Measurements from ENCODE around the gene SHMT2.
A peak's percentile ranks its signal among the peaks of the same experiment; 100 is the strongest.

Gene SHMT2

DNA sequence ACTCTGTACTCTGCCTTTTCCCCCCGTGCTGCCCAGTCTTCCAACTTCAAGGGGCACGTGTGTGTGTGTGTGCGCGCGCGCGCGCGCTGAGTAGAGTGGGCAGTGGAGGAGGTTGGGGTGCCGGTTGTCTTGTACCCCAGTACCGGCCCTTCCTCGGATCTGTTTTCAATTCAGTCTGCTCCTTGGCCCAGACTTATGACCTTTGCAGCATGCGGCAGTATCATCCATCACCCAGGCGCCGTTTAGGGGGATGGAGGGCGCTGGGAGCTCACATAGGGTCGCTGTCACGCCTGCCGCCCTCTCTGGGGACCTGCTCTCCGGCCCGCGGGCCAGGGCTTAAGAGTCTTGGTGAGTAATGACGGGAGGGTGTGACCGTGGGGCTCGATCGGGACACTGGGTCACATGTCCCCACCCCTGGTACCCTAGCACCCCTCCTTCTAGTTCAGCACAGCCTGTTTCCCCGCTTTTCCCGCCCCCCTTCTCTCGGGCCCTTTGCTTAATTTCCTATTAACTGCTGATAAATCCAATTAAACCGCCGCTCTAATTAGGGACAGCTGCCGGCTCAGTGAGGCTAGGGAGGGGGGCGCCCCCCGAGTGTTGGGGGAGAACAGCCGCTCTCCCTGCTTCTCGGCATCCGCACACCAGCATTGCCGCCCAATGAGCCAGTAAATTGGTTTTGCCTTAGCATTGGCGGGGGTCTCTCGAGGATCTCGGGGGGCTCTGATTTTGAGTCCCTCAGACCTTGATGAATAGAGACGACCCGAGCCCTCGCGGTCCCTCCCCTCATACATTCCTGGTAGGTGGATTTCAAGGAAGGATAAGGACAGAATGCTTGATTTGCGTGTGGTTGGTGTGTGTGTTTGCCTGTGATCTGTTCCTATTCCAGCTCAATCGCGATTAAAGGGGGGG is 12.1 kb downstream of the SHMT2 start:
- DNase-seq = no peak

DNA sequence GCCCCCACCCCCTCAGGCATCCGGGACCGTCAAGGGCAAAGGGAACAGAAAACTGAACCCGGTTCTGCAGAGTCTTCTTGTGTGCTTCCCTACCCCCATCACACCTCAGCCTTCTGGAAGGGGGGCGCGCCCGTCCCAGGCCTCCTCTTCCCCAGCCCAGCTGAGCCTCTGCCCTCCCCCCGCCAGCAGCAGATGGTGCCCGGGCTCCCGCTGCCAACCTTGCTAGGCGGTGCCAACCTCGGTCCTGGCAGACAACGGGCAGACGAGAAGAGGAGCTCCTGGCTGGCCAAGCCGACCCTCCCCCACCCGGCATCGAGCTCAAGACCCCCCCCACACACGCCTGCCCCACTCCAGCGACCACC is 12.8 kb downstream of the SHMT2 start:
- no peak for DNase-seq

DNA sequence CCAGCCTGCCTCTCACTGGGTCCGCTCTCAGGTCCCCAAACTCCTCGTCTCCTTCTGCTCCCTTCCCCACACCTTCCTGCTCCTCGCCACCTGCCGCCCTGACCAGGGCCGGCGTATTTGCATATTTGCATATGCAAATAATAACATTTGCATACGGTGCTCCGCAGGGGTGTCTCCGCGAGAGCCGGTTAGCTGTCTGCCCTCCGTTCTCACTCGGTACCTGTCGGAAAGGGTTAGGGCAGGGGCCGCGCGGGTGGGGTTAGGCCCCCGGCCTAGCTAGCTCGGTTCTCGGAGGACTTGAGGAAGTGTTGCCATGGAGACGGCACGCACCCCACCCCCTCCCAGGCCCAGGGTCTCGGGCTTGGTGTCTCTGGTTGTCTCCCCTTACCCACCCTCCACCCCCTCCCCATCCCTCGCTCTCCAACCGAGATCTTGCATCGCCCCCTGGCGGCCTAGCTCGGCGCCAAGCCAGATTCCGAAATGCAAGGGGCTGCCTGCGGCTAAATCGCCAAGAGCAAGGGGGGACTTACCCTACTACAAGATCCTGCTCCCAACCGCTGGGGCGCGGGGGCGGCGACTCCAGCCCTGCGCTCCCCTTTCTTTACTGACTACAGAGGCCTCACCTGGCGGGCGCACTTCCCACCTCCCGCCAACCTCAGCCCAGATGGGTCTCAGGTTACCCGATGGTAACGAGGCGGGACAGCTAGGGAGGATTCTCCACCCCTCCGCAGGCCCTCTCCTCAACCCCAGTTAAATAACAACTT is 13.4 kb downstream of the SHMT2 start:
- peak; percentile 94 for DNase-seq

DNA sequence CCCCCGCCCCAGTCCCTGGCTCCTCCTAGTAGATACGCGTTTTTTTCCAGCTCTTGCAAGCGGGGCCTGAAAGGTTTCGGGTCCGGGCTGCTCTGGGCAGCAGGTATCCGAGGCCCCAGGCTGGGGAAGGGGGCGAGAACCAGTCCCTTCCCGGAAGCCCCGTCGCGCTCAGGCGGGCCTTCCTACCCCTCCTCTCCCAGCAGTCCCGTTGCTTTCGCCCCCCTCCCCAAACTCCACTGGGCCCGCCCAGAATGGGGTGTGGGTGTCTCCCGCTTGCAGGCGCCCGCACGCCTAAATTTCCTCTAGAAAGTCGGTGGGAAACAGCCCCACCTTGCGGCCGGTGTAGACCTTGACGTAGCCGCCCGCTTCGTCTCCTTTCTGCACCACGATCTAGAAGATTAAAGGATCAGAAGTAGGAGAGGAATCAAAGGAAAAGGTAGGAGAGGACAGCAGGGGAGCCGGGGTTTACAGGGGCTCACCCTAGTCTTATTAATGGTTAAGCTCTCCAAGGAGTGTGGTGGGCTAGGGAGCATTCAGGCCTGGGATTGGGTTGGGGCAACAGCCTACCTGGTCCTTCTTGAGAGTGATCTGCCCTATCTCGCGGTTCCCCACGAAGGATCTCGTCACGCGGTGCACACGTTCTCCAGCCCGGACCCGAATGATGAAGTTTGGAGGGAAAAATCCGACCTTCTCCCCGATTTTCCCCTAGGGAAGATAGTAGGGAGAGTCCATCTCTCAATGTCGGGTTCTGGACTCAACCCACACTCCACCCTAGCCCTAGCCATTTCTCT is 14.2 kb downstream of the SHMT2 start:
- DNase-seq = peak; percentile 95

DNA sequence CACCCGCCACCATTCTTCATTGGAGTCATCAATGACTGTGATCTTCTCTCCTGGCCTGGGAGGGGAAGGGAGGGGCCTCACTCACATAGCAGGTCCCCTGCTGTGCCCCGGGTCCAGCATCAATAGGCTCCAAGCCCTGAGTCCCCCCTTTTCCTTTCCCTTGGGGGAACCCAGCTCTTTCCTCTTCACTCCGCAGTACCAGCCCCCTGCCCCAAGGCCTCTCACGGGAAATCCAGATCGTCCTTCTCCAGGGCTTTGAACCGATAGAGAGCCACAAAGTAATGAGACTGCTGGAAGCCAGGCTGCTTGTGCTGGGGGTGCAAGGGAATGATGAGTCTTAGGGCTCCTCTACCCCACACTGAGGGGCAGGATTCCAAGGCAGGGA is 14.8 kb downstream of the SHMT2 start:
- no peak for DNase-seq

DNA sequence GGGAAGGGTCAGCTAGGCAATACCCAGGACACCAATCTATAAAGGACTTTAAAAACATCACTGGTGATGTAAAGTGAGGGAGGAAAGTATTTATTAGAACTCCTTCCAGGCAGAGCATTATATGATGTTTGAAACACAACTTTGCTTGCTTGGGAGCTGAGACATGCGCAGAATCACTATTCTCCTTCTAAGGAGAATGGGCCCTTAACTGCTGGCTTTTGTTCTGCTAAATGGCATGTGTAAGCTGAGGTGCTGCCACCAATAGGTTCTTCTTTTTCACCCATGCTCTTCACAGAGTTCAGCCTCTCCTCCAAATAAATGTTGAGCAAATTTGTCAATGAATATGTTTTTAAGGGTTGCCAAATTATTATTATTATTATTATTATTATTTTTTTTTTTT is 17.5 kb downstream of the SHMT2 start:
- no peak for DNase-seq

DNA sequence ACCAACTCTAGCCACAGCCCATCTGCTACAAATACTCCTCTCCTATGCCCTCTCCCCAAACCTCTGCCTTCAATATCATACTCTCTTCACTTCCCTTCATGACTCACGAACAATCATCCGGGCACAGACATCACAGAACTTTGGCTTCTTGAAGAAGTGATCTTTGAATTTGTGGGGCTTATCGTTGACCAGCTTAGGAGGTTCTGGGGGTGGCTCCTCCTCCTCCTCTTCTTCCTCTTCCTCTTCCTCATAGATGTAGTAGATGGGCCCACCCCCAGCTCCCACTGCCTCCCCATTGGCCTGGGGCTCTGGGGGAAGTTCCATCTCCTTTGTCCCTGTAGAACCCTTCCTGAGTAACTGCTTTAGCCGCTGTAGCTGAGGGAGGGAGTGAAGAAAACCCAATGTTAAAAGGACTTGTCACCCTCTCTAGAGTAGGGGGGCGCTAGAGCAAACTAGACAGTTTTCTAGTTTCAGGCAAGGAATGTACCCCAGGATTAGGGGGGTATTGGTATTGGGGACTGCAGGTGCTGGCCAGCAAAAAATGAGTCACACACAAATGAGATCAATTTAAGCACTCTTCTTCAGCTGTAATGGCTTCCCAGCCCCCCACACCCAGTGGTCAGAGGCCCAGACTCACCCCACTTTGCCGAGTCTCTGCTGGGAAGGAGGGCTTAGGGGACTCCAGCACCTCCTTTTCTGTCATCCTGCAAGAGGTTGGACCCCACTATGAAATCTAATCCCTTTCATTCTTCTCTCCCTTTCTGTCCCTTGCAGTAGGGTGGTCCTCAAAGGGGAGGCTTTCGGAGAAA is 19.6 kb downstream of the SHMT2 start:
- no peak for DNase-seq

DNA sequence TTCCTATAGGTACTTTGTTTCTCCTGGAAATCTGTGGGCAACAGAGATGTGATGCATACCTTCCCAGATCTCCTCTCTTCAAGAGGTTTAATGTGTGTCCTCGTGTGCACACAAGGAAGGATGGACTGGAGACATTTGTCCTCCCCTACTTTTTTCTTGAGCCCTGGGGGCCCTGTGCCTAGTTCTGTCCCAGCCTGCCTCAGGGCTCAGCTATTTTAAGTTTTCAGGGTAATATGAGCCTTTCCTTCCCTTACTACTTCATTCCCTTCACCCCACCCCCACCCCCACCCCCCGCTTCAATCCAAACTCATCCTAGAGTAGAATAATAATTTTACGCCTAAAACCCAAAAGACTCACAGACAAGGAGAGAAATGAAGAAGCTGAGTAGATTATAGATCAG is 21.0 kb downstream of the SHMT2 start:
- no peak for DNase-seq

DNA sequence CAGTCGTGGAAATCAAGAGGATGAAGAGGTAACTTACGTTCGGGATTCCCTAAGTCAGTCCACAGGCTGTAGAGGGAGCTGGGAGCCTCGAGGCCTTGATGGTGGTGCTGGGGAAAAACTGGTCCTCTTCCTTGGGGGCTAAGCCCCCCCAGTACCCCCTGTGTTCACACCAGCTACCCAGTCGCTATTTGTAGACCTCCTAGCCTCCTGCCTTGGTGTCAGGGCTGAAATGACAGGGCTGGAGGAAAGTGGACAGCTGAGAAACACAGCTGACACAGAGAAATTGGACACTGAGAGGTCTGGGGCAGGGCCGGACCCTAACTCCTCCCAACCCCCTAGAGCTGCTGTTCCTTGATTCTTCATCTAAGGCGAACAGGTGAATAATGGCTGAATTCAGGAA is 21.4 kb downstream of the SHMT2 start, which contains the start of gene STAC3:
TSS of gene STAC3 (minus strand) at position 232 of the 400 bp plus-strand sequence. CDS start 1,551 bp downstream, outside the sequence.
- no peak for DNase-seq

DNA sequence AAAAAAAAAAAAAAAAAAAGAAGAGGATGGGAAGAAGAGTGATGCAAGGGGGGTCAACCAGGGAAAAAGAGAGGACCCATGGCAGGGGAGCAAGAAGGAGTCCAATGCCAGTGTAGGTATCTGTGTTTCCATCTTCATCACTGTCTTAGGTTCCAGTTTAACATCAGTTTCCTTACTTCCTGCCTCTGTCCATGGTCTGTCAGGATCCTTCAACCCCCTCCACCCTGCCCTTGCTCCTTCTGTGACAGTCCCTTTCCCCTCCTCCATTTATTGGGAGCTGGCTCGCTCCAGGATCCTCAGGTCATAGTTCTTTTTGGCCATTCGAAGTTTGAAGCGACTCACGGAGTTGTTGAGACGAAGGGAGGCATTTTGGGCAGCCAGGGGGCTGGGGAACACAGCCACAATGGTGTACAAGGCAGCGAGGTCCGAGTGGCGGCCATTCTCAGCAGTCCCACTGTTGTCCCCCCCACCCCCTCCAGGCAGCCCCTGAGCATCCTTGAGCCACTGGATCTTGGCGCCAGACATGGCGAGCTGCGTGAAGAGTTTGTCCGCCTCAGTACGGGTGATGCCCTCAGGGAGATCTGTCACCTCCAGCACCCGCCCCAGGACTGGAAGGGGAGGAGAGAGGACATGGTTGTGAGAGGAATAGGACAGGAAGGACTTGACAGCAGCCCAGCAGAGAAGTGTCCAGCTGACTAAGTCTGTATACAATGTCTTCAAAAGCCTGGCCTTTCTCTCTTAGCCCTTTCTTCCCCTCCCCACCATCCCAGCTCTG is 25.2 kb downstream of the SHMT2 start:
- DNase-seq = no peak

DNA sequence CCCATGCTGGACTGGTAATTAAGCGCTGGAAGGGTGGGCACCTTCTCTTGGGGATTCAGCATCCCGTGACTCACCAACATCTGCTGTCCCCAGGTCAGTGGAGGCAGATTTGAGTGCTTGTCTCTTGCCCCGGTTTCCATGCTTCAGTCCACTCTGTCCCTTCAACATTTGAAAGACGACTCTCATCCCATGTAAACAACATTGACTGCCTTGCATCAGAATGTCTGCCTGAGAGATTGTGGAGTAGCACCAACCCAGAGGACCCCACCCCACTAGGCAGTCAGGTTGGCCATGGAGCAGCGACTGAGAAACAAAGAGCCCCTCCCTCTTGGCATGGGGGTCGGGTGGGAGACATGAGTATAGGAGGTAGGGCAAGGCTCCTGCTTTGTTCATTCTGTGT is 26.4 kb downstream of the SHMT2 start:
- DNase-seq = no peak

DNA sequence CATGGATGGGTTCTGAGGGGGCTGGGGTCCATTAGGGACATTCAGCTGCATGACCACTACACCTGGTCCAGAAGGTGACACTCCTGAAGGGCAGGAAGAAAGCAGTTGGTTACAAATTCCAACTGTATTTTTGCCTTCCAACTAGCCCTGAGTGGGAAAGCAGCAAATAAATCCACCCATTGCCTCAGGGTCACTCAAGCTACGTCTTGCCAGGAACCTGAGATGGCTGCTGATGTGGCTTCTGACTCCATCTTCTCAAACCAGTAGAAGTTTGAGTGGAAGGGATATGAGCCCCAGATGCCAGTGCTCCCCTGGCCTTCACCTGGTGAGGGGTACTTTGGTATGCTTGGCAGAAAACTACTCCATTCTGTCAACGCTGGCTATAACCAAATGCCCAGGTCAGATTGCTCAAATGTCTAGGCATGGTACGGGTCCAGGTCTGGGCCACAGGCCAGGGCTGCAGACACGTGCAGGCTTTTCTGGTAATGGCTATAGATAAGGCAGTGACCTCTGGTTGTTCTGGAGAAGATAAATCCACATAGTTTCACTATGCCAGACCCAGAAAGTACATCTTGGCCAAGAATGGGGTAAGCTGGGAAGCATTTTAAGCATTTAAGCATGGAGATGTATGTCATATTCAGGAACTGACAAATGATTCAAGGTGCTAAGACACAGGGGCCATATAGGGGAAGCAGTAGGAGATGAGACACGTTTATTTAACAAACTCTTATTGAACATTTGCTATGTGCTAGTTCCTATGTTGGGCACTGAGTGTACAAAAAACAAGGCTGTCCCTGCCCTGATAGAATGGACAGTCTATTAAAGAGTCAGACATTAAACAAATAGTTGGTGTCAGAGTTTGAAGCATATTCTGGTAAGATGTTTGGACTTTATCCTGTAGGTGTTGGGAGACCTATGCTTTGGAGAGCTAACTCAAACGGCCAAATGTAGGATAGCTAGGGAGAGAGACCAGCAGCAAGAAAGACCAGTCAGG is 29.8 kb downstream of the SHMT2 start:
- no peak for DNase-seq

DNA sequence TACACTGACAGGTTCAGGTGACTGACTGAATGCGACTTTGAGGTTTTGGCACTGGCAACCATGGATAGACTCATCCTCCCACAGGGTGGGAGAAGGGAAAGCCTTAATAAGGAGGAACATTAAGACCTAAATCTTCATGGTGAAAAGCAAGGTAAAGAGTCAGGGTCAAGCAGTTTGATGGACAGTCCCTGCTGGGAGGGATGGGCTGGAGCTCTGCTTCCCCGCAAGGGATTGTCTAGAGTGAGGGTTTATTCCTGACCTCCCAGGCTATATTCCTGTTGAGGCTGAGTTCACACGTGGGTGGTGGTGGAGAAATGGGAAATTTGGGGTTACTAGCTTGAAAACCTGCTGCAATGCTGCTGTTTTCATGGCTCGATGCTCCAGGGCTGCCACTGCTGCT is 30.9 kb downstream of the SHMT2 start:
- DNase-seq = no peak

DNA sequence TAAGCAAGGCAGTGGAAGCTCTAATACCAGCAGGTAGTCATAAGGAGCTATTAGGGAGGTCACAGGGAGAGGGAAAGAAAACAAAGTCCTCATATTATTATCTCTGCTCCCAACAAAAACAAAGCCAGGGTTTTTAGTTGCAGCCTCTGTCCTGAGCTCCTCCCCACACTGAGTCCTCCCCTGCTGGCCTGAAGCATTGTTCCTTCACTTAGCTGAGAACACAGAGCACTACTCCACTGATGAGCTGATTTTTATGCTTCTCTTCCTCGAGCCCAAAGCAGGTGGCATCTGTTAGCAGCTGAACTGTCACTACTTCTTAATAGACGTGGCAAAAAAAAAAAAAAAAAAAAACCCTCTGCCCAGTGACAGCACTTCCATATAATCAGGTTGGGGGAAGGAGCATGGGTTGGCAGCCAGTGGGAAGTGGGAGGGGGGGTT is 31.9 kb downstream of the SHMT2 start:
- DNase-seq = no peak

DNA sequence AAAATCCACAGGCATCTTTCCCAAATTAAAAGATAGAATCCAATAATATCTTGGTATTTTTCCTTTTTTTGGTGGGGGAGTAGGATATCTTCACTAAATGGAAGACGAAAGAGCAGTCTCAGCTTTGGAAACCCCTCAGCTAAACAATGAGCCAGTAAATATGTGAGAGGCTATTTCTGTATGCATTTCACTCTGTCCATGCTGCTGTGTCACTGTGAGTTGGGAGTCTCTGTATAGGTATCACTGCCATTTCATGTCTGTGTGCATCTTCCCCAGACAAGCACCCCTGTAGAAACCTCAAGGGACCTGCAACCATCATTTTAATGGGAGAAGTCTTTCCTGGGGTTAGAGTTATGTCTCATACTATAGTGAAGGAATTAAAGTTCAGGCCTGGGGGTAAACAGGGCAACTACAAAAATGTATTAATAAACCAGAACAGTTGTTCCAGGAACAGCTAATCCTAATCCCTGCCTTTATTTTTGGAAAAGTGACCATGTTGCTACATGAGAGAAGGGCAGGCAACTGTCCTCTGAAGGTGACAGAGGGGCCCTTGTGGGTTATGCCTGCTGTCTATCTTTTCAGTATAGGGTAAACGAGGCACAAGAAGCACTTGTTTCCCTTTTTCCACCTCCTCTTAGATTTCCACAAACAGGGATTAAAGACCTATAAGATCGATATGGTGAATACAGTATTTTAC is 32.8 kb downstream of the SHMT2 start:
- no peak for DNase-seq

DNA sequence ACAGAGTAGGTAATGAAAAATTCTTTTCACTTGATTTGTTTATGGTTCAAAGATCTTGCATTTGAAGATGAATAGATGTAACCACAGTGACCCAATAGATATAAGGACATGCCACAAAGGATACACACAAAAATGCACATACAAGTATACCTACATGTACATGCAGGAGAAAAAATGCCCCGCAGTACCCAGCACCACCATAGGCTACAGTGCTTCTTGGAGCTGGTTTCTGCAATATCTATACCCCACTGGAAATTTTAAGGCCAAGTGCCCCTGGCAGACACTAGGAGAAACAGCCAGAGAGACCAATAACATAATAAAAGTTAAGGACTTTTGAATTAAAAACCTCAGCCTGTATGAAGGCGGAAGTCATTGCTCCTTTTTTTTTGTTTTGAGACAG is 33.6 kb downstream of the SHMT2 start:
- no peak for DNase-seq

DNA sequence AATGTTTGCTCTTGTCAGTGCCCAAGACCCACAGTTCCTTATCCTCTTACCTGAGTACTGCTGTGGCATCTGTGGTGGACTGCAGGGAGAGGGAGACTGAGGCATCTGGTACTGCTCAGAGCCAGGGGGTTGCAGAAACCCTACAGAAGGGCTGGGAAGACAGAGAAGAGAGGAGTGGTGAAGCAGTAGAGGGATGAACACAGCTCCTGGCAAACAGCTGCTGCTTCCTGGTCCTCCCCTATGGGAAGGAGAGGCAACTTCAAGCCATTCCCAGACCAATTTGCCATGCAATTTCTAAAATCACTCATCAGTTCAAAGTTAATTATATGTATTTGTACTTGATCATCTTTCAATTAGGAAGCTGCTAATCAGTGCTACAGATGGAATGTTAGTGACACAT is 37.2 kb downstream of the SHMT2 start:
- DNase-seq = no peak

DNA sequence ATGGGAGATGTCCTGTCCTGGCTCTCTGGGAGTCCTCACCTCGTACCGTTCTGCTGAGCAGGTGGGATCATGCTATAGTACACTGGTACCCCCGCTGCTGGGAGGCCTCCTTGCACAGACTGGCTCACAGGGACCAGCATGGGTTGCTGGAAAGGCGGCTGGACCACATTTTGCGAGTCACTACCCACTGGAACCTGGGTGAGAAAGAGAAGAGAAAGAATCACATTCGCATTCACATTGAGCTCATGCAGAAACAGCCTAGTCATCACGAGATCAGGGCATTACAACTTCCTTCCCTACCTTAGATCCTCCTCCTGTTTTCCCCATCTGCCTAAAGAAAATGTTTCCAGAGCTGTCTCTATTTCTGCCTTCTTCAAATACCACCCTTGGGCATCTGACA is 38.8 kb downstream of the SHMT2 start:
- no peak for DNase-seq

DNA sequence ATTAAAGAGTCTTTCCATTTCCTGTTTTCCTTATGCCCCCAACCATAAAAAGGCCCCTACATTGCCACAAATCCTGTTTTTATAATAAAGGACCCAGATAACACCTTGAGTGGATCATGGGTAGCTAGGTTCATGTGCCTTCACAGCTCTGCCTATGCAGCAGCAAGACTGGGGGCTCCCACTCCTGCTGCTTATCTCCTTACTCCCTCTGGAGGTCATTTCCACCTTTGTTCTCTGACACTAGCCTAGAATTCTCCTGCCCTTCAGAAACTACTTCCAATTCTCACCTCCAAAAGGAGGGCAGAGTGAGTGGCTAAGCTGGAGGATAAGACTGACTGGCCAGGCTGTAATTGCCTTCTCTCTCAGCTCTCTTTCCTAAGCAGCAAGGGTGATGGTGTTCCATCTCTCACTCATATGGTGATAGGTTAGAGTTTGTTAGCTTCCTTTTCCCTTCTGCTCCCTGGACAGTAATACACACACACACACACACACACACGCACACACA is 41.5 kb downstream of the SHMT2 start:
- DNase-seq = no peak

Data from islet precursor cell (in vitro differentiated cells).